LNCaP clone FGC (cell line): ENCODE data around the gene TP63.
A peak's percentile ranks its signal among the peaks of the same experiment; 100 is the strongest.
"Not testable (repeated sequence)": the region's sequence is repeated elsewhere in the genome, so short reads cannot be mapped to it uniquely, and the experiment has no call there.

ENCODE experiments used
- DNase-seq: peaks from one replicate; pipeline ENCODE4 v3.0.0-alpha.2; 2011; ENCODE audit warnings: low read depth
- H3K4me3 ChIP-seq: 2 replicates; pipeline ENCODE4 v1.5.1; 2011; ENCODE audit warnings: mild to moderate bottlenecking, low read depth, low read length, control low read depth
- TF ChIP-seq, protein P1 (sequence below): IDR thresholded peaks from 2 replicates; pipeline ENCODE4 v1.5.1; 2012; ENCODE audit warnings: mild to moderate bottlenecking; ENCODE audit not compliant: control insufficient read depth, insufficient read depth; ENCODE audit errors: extremely low read depth

Gene TP63

DNA sequence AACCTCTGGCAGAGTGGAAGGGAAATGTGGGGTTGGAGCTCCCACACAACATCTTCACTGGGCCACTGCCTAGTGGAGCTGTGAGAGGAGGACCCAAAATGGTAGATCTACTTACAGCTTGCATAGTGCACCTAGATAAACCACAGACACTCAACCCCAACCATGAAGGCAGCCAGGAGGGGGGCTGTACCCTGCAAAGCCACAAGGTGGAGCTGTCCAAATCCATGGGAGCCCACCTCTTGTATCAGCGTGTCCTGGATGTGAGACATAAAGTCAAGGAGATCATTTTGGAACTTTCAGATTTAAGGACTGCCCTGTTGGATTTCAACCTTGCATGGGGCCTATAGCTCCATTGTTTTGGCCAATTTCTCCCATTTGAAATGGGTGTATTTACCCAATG lies 20.9 kb downstream of the TP63 start:
- no peak overlapping the region for H3K4me3 ChIP-seq
- DNase-seq = no peak
- TF ChIP-seq, protein P1, sequence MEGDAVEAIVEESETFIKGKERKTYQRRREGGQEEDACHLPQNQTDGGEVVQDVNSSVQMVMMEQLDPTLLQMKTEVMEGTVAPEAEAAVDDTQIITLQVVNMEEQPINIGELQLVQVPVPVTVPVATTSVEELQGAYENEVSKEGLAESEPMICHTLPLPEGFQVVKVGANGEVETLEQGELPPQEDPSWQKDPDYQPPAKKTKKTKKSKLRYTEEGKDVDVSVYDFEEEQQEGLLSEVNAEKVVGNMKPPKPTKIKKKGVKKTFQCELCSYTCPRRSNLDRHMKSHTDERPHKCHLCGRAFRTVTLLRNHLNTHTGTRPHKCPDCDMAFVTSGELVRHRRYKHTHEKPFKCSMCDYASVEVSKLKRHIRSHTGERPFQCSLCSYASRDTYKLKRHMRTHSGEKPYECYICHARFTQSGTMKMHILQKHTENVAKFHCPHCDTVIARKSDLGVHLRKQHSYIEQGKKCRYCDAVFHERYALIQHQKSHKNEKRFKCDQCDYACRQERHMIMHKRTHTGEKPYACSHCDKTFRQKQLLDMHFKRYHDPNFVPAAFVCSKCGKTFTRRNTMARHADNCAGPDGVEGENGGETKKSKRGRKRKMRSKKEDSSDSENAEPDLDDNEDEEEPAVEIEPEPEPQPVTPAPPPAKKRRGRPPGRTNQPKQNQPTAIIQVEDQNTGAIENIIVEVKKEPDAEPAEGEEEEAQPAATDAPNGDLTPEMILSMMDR = 0 out of 2 replicates have a peak, but pooled peaks have one; percentile 16

DNA sequence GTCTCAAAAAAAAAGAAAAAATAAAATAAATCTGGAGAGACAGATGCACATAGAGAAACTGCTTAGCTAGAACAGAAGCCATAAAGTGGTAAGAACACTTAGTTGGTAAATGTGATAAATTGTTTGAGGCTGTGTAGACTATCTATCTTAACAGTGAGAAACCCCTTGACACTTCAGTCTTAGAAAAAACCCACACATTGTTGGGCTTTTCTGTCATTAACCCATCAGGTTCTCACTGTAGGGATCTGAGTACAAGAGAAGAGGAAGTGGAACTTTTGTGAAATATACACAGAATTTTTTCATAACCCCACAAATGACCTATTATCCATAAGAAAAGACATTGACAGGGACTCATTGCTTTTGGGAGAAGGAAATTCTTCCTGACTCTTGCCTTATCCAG lies 24.4 kb downstream of the TP63 start:
- no peak overlapping the region for H3K4me3 ChIP-seq
- DNase-seq = no peak
- TF ChIP-seq, protein P1 = no peak

DNA sequence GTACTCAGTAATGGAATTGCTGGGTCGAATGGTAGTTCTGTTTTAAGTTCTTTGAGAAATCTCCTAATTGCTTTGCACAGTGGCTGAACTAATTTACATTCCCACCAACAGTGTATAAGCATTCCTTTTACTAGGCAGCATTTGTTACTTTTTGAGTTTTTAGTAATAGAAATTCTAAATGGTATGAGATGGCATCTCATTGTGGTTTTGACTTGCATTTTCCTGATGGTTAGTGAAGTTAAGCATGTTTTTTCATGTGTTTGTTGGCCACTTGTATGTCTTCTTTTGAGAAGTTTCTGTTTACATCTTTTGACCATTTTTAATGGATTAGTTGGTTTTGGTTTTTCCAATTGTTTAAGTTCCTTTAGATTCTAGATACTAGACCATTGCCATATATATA lies 28.4 kb downstream of the TP63 start:
- TF ChIP-seq, protein P1 = no peak
- H3K4me3 ChIP-seq = no peak overlapping the region
- DNase-seq = no peak

DNA sequence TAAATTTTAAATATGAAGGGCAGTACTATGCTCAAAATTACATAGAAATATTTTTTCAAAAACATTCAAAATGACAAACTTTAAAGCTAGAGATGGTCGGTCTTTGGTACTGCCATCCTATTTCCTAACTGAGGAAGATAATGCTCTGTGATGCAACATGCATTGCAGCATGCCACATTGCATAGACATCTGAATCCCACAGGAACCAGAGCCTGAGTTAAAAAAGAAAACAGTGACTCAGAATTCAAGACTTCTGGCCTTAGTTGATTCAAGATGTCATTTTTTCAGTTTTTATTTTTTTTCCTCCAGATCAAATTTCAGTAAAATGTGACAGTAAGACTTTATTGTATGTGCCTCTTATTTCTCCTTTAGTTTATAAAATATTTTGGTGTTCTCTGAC lies 33.1 kb downstream of the TP63 start:
- TF ChIP-seq, protein P1 = no peak
- H3K4me3 ChIP-seq = no peak overlapping the region

DNA sequence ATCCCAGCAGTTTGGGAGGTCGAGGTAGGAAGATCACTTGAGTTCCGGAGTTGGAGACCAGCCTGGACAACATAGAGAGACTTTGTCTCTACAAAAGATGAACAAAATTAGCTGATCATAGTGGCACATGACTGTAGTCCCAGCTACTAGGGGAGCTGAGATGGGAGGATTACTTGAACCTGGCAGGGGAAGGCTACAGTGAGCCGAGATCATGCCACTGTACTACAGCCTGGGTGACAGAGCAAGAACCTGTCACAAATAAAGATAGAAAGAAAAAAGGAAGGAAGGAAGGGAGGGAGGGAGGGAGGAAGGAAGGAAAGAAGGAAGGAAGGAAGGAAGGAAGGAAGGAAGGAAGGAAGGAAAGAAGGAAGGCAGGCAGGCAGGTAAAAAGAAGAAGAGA lies 41.2 kb downstream of the TP63 start:
- H3K4me3 ChIP-seq, DNase-seq: not testable (repeated sequence)

More for the DNA sequence above, 33.1 kb downstream of the TP63 start:
- no peak for DNase-seq

DNA sequence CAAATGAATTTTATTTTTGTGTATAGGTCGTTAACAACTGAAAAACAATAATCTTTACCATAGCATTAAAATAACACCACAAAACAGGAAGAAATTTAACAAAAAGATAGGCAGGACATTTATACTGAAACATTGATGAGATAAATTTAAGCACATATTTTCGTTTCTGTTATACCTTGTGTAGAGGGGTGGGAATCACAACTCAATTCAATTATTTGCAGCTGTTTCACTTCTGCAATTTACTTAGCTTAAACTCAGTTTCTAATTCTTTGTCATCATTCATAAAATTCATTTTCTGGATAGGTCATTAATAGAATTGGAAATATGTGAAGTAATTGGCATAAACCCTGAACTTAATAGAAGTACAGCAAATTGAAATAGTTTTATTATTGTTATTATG lies 42.3 kb downstream of the TP63 start:
- no peak for DNase-seq
- TF ChIP-seq, protein P1 = no peak

DNA sequence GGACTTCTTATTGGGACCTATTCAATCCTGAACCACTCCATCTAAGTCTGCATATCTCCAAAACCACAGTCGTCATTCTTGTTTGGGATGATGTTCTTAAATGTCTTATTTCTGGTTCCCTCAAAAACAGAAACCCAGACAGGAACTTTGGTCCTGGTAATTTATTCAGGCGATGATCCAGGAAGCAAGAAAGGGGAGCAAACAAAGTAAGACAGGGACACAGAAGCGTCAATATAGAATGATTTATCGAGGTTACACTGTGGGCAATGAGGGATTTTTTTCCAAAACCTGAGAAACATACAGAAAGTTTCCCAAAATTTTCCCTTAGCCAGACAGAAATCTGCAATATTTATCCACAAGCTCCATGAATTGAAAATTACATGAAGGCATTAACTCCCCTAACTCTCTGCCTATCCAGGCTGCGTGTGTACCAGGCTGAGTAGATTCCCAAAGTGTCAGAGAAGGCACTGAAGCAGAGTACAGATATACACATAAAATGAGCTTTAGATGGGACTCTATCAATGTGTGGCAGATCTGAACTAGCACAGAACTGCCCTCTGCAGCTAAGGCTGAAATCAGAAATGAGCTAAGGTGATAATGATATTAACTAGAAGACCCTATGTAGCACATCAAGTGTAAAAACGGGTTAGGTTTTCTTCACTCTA lies 43.2 kb downstream of the TP63 start:
- H3K4me3 ChIP-seq = no peak overlapping the region
- TF ChIP-seq, protein P1 = no peak

More for the DNA sequence above, 42.3 kb downstream of the TP63 start:
- H3K4me3 ChIP-seq = no peak overlapping the region

More for the DNA sequence above, 43.2 kb downstream of the TP63 start:
- DNase-seq = no peak
